SK-N-SH treated with all-trans-retinoic acid at 6 μM for 48 hours (cell line): ENCODE results near the gene TNIK.

Experiments
- ATAC-seq: fragments of 200-7000 bp; cut with Tn5 transposase; 3 replicates; pipeline ENCODE4 v1.9.1; 2020; ENCODE audit warnings: mild to moderate bottlenecking, moderate library complexity
- ARNTL ChIP-seq: fragments of 450-650 bp; formaldehyde crosslinking; IDR thresholded peaks from 2 replicates; pipeline ENCODE4 v1.5.0; 2020; ENCODE audit warnings: low read depth, mild to moderate bottlenecking, moderate library complexity, borderline replicate concordance
- BACH2 ChIP-seq: fragments of 250-450 bp; sonication (Bioruptor Pico); IDR thresholded peaks from 2 replicates; pipeline ENCODE4 v1.9.0; 2021; ENCODE audit warnings: mild to moderate bottlenecking, borderline replicate concordance
- CSDC2 ChIP-seq: fragments of 250-450 bp; sonication (Bioruptor Pico); IDR thresholded peaks from 2 replicates; pipeline ENCODE4 v1.5.0; 2020; ENCODE audit warnings: mild to moderate bottlenecking, moderate library complexity
- ESRRG ChIP-seq: fragments of 250-450 bp; sonication (Bioruptor Pico); IDR thresholded peaks from 2 replicates; pipeline ENCODE4 v1.6.1; 2021; ENCODE audit warnings: mild to moderate bottlenecking
- GLIS3 ChIP-seq: fragments of 250-450 bp; sonication (Bioruptor Pico); IDR thresholded peaks from 2 replicates; pipeline ENCODE4 v1.5.0; 2020; ENCODE audit warnings: mild to moderate bottlenecking, moderate library complexity
- ISL1 ChIP-seq: fragments of 250-450 bp; sonication (Bioruptor Pico); IDR thresholded peaks from 2 replicates; pipeline ENCODE4 v2.1.2; 2022; ENCODE audit warnings: mild to moderate bottlenecking, moderate library complexity
- OSR1 ChIP-seq: fragments of 250-450 bp; sonication (Bioruptor Pico); IDR thresholded peaks from 2 replicates; pipeline ENCODE4 v1.8.0; 2022; ENCODE audit warnings: moderate library complexity, mild to moderate bottlenecking, inconsistent platforms
- RARB ChIP-seq: fragments of 250-450 bp; sonication (Bioruptor Pico); IDR thresholded peaks from 2 replicates; pipeline ENCODE4 v1.8.0; 2021; ENCODE audit warnings: mild to moderate bottlenecking, moderate library complexity
- SNAI2 ChIP-seq: fragments of 250-450 bp; sonication (Bioruptor Pico); IDR thresholded peaks from 2 replicates; pipeline ENCODE4 v1.5.0; 2020; ENCODE audit warnings: mild to moderate bottlenecking, moderate library complexity
- TCF4 ChIP-seq: fragments of 250-450 bp; sonication (Bioruptor Pico); IDR thresholded peaks from 2 replicates; pipeline ENCODE4 v1.8.0; 2021; ENCODE audit warnings: mild to moderate bottlenecking, moderate library complexity, borderline replicate concordance
- TOX ChIP-seq: fragments of 250-450 bp; sonication (Bioruptor Pico); IDR thresholded peaks from 2 replicates; pipeline ENCODE4 v1.8.0; 2021; ENCODE audit warnings: mild to moderate bottlenecking, moderate library complexity, borderline replicate concordance
- ZFP30 ChIP-seq: fragments of 450-650 bp; formaldehyde crosslinking; IDR thresholded peaks from 2 replicates; pipeline ENCODE4 v1.5.0; 2022; ENCODE audit warnings: mild to moderate bottlenecking, moderate library complexity
- ZNF565 ChIP-seq: fragments of 450-650 bp; formaldehyde crosslinking; conservative IDR thresholded peaks from 2 replicates; pipeline ENCODE4 v1.5.0; 2020; ENCODE audit warnings: low read depth, mild to moderate bottlenecking, moderate library complexity
- ZNF70 ChIP-seq: fragments of 450-650 bp; formaldehyde crosslinking; IDR thresholded peaks from 2 replicates; pipeline ENCODE4 v1.5.0; 2020; ENCODE audit warnings: mild to moderate bottlenecking, moderate library complexity
- ZNF8 ChIP-seq: fragments of 450-650 bp; formaldehyde crosslinking; IDR thresholded peaks from 2 replicates; pipeline ENCODE4 v1.5.0; 2020; ENCODE audit warnings: mild to moderate bottlenecking, moderate library complexity
- TF ChIP-seq, protein P1 (sequence below): fragments of 250-450 bp; sonication (Bioruptor Pico); IDR thresholded peaks from 2 replicates; pipeline ENCODE4 v1.5.1; 2021; ENCODE audit warnings: mild to moderate bottlenecking, moderate library complexity
- TF ChIP-seq, protein P2 (sequence below): fragments of 250-450 bp; sonication (Bioruptor Pico); IDR thresholded peaks from 2 replicates; pipeline ENCODE4 v1.5.0; 2020; ENCODE audit warnings: mild to moderate bottlenecking, moderate library complexity
- TF ChIP-seq, protein P3 (sequence below): fragments of 250-450 bp; sonication (Bioruptor Pico); IDR thresholded peaks from 2 replicates; pipeline ENCODE4 v1.8.0; 2021; ENCODE audit warnings: low read depth, mild to moderate bottlenecking, moderate library complexity, borderline replicate concordance
- TF ChIP-seq, protein P4 (sequence below): fragments of 250-450 bp; sonication (Bioruptor Pico); IDR thresholded peaks from 2 replicates; pipeline ENCODE4 v1.5.1; 2020; ENCODE audit warnings: low read depth, mild to moderate bottlenecking, moderate library complexity
- TF ChIP-seq, protein P5 (sequence below): fragments of 250-450 bp; sonication (Bioruptor Pico); IDR thresholded peaks from 2 replicates; pipeline ENCODE4 v1.8.0; 2020; ENCODE audit warnings: mild to moderate bottlenecking, moderate library complexity, borderline replicate concordance

TNIK gene

DNA sequence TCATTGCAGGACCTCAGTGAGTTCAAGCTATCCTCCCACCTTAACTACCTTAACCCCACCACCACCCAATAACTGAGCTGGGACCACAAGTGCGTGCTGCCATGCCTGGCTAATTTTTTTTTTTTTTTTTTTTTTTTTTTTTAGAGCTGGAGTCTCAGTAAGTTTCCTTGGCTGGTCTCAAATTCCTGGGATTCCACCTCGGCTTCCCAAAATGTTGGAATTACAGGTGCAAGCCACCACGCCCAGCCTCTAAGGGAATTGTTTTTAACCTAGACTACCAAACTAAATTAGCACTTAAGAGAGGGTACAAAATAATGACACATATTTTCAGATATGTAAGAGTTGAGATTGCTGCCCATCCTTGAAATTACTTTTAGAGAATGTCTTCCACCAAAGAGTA lies 4.3 kb upstream of the TNIK start:
- TF ChIP-seq OSR1 (no peak), ZFP30 (CRISPR knock-in tag) (no peak), ZNF8 (no peak), ZNF70 (CRISPR knock-in tag) (no peak), ARNTL (no peak), BACH2 (CRISPR knock-in tag) (no peak), ZNF565 (CRISPR knock-in tag) (no peak), RARB (no peak), ESRRG (CRISPR knock-in tag) (no peak), TCF4 (CRISPR knock-in tag) (no peak), CSDC2 (CRISPR knock-in tag) (no peak), SNAI2 (no peak)
- TF ChIP-seq, protein P1, sequence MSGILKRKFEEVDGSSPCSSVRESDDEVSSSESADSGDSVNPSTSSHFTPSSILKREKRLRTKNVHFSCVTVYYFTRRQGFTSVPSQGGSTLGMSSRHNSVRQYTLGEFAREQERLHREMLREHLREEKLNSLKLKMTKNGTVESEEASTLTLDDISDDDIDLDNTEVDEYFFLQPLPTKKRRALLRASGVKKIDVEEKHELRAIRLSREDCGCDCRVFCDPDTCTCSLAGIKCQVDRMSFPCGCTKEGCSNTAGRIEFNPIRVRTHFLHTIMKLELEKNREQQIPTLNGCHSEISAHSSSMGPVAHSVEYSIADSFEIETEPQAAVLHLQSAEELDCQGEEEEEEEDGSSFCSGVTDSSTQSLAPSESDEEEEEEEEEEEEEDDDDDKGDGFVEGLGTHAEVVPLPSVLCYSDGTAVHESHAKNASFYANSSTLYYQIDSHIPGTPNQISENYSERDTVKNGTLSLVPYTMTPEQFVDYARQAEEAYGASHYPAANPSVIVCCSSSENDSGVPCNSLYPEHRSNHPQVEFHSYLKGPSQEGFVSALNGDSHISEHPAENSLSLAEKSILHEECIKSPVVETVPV (CRISPR knock-in tag), result no peak
- TF ChIP-seq, protein P2, sequence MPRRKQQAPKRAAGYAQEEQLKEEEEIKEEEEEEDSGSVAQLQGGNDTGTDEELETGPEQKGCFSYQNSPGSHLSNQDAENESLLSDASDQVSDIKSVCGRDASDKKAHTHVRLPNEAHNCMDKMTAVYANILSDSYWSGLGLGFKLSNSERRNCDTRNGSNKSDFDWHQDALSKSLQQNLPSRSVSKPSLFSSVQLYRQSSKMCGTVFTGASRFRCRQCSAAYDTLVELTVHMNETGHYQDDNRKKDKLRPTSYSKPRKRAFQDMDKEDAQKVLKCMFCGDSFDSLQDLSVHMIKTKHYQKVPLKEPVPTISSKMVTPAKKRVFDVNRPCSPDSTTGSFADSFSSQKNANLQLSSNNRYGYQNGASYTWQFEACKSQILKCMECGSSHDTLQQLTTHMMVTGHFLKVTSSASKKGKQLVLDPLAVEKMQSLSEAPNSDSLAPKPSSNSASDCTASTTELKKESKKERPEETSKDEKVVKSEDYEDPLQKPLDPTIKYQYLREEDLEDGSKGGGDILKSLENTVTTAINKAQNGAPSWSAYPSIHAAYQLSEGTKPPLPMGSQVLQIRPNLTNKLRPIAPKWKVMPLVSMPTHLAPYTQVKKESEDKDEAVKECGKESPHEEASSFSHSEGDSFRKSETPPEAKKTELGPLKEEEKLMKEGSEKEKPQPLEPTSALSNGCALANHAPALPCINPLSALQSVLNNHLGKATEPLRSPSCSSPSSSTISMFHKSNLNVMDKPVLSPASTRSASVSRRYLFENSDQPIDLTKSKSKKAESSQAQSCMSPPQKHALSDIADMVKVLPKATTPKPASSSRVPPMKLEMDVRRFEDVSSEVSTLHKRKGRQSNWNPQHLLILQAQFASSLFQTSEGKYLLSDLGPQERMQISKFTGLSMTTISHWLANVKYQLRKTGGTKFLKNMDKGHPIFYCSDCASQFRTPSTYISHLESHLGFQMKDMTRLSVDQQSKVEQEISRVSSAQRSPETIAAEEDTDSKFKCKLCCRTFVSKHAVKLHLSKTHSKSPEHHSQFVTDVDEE (CRISPR knock-in tag), result no peak
- TF ChIP-seq, protein P3, sequence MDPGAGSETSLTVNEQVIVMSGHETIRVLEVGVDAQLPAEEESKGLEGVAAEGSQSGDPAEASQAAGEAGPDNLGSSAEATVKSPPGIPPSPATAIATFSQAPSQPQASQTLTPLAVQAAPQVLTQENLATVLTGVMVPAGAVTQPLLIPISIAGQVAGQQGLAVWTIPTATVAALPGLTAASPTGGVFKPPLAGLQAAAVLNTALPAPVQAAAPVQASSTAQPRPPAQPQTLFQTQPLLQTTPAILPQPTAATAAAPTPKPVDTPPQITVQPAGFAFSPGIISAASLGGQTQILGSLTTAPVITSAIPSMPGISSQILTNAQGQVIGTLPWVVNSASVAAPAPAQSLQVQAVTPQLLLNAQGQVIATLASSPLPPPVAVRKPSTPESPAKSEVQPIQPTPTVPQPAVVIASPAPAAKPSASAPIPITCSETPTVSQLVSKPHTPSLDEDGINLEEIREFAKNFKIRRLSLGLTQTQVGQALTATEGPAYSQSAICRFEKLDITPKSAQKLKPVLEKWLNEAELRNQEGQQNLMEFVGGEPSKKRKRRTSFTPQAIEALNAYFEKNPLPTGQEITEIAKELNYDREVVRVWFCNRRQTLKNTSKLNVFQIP, result no peak
- TF ChIP-seq, protein P4, sequence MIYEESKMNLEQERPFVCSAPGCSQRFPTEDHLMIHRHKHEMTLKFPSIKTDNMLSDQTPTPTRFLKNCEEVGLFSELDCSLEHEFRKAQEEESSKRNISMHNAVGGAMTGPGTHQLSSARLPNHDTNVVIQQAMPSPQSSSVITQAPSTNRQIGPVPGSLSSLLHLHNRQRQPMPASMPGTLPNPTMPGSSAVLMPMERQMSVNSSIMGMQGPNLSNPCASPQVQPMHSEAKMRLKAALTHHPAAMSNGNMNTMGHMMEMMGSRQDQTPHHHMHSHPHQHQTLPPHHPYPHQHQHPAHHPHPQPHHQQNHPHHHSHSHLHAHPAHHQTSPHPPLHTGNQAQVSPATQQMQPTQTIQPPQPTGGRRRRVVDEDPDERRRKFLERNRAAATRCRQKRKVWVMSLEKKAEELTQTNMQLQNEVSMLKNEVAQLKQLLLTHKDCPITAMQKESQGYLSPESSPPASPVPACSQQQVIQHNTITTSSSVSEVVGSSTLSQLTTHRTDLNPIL (CRISPR knock-in tag), result no peak
- TF ChIP-seq, protein P5, sequence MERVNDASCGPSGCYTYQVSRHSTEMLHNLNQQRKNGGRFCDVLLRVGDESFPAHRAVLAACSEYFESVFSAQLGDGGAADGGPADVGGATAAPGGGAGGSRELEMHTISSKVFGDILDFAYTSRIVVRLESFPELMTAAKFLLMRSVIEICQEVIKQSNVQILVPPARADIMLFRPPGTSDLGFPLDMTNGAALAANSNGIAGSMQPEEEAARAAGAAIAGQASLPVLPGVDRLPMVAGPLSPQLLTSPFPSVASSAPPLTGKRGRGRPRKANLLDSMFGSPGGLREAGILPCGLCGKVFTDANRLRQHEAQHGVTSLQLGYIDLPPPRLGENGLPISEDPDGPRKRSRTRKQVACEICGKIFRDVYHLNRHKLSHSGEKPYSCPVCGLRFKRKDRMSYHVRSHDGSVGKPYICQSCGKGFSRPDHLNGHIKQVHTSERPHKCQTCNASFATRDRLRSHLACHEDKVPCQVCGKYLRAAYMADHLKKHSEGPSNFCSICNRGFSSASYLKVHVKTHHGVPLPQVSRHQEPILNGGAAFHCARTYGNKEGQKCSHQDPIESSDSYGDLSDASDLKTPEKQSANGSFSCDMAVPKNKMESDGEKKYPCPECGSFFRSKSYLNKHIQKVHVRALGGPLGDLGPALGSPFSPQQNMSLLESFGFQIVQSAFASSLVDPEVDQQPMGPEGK (CRISPR knock-in tag), result no peak
- ATAC-seq, result no peak

DNA sequence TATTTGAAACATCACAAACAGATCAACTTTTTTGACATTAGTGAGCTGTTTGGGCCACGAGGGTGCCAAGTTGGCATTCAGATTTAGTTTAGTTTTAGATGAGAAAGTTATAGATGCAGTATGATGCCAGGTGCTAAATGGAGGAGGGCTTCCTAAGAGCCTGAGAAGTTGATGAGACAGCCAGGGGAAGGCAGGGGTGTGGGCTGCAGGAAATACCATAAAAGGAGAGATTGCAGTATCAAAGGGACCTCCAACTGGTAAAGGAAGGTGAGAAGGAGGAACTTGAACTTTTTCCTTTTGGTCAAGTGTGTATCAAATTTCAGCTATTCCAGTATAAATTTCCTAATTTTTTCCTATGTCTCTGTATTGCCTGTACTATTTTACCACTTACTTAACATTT lies 2.0 kb upstream of the TNIK start:
- ATAC-seq, result no peak
- TF ChIP-seq SNAI2 (no peak), ISL1 (no peak), TOX (no peak), ESRRG (CRISPR knock-in tag) (no peak), ZFP30 (CRISPR knock-in tag) (no peak), GLIS3 (CRISPR knock-in tag) (no peak), ARNTL (no peak), ZNF70 (CRISPR knock-in tag) (no peak), ZNF565 (CRISPR knock-in tag) (no peak)
- TF ChIP-seq, protein P2 (CRISPR knock-in tag), result no peak
- TF ChIP-seq, protein P3, result no peak
- TF ChIP-seq, protein P1 (CRISPR knock-in tag), result no peak
- TF ChIP-seq, protein P4 (CRISPR knock-in tag), result no peak
